NOMO-1 (cell line): ENCODE data around the gene NDUFS2.
A peak's percentile ranks its signal among the peaks of the same experiment; 100 is the strongest.

ENCODE experiments used
- DNase-seq, 2 experiments: peaks; one replicate each; lab custom pipeline; 2025; ENCODE audit not compliant: unreplicated experiment in 2 of 2; lab: John Stamatoyannopoulos, UW

NDUFS2 gene

GRCh38 chr1:161193561-161194235 is 8.5 kb upstream of the NDUFS2 start:
- no peak for DNase-seq

- peak; percentile 63 to 71 for DNase-seq
Observed at GRCh38 chr1:161195171-161195570, 7.0 kb upstream of the NDUFS2 start.

- DNase-seq: no peak
Observed at GRCh38 chr1:161196111-161196510, 6.1 kb upstream of the NDUFS2 start.

- no peak for DNase-seq
Observed at GRCh38 chr1:161196521-161197451, 5.4 kb upstream of the NDUFS2 start.

GRCh38 chr1:161197560-161198193 is 4.5 kb upstream of the NDUFS2 start:
- no peak for DNase-seq

- no peak for DNase-seq
Observed at GRCh38 chr1:161198194-161198896, 3.8 kb upstream of the NDUFS2 start.

GRCh38 chr1:161198897-161199431 is 3.2 kb upstream of the NDUFS2 start, which contains the start of gene ADAMTS4:
TSS of gene ADAMTS4 (minus strand) at chr1:161199054. CDS start at chr1:161198627, 427 bp downstream.
- no peak for DNase-seq

- no peak for DNase-seq
Observed at GRCh38 chr1:161199506-161200139, 2.5 kb upstream of the NDUFS2 start.

- DNase-seq: no peak
Observed at GRCh38 chr1:161200421-161200991, 1.7 kb upstream of the NDUFS2 start.

GRCh38 chr1:161200992-161201835 is 953 bp upstream of the NDUFS2 start:
- DNase-seq: peak; percentile 48

- DNase-seq: no peak
Observed at GRCh38 chr1:161206411-161207140, 4.4 kb downstream of the NDUFS2 start.

GRCh38 chr1:161207173-161207572 is 5.0 kb downstream of the NDUFS2 start:
- DNase-seq: no peak

- DNase-seq: peak; percentile 75 to 79
Observed at GRCh38 chr1:161209790-161210409, 7.7 kb downstream of the NDUFS2 start.

- peak; percentile 58 to 70 for DNase-seq
Observed at GRCh38 chr1:161214369-161214768, 12.2 kb downstream of the NDUFS2 start.

GRCh38 chr1:161215076-161215475 is 12.9 kb downstream of the NDUFS2 start, which contains the start of gene FCER1G:
TSS of gene FCER1G (plus strand) at chr1:161215295. CDS start at chr1:161215322, 27 bp downstream.
- peak; percentile 62 to 72 for DNase-seq

- DNase-seq: peak; percentile 71 to 97
Observed at GRCh38 chr1:161216945-161217712, 15.0 kb downstream of the NDUFS2 start.

GRCh38 chr1:161217831-161218230 is 15.7 kb downstream of the NDUFS2 start:
- DNase-seq: no peak
